Endothelial cell of umbilical vein (primary cell): ENCODE data around the gene PIGO. TPM values are rescaled to one million over a fixed set of nuclear protein-coding genes. Genes with fewer than 3 reads are reported as not detected.

ENCODE experiments used
- BruUV-seq: library from RNA; stranded (reverse); fragments of 400-500 nt; replicated peaks from 2 replicates; lab custom pipeline; 2021; lab: Mats Ljungman, UMichigan
- CTCF ChIA-PET: fragments of 300-600, 350-600 bp; sonication (Branson Sonifier 250); formaldehyde crosslinking; loops from one replicate; lab custom pipeline; 2021; ENCODE audit warnings: antibody characterized with exemption, inconsistent platforms; lab: Charles Lee
- POLR2A ChIA-PET: fragments of 300-600, 350-600 bp; sonication (Branson Sonifier 250); formaldehyde crosslinking; loops from one replicate; lab custom pipeline; 2021; ENCODE audit warnings: antibody characterized with exemption, inconsistent platforms; lab: Charles Lee
- DNase-seq: peaks from one replicate; pipeline ENCODE4 v3.0.0-alpha.2; 2011; ENCODE audit warnings: low read depth, low spot score
- FAIRE-seq: peaks from 2 replicates; lab custom pipeline; 2011; peaks lifted over from hg19 to GRCh38; lab: Jason Lieb, UNC
- H2AFZ ChIP-seq: 2 replicates; pipeline ENCODE4 v1.6.0; 2012; ENCODE audit warnings: low read depth, low read length, control low read depth, inconsistent platforms
- H3K27ac ChIP-seq: 2 replicates; pipeline ENCODE4 v1.5.1; 2011; ENCODE audit warnings: low read depth, mild to moderate bottlenecking, control low read depth, low read length, moderate library complexity; ENCODE audit not compliant: insufficient read depth
- H3K27me3 ChIP-seq, 2 experiments: 2 replicates each; pipeline versions ENCODE4 v1.6.0 to v1.6.1; 2011; ENCODE audit warnings: low read length in 2 of 2, mixed read lengths in 1 of 2; ENCODE audit not compliant: control insufficient read depth in 2 of 2, insufficient read depth in 2 of 2
- H3K36me3 ChIP-seq, 2 experiments: 2 replicates in 1 of 2; 3 replicates in 1 of 2; pipeline ENCODE4 v1.5.1; 2011; ENCODE audit warnings: low read length in 2 of 2, mild to moderate bottlenecking in 1 of 2, moderate library complexity in 1 of 2; ENCODE audit not compliant: control insufficient read depth in 2 of 2, insufficient read depth in 2 of 2; ENCODE audit errors: extremely low read depth in 1 of 2
- H3K4me1 ChIP-seq: 3 replicates; pipeline ENCODE4 v1.5.1; 2011; ENCODE audit warnings: mild to moderate bottlenecking, low read length; ENCODE audit not compliant: control insufficient read depth, insufficient read depth; ENCODE audit errors: extremely low read depth
- H3K4me2 ChIP-seq: 2 replicates; pipeline ENCODE4 v1.6.1; 2011; ENCODE audit warnings: low read length, control low read depth, mixed read lengths; ENCODE audit not compliant: insufficient read depth
- H3K4me3 ChIP-seq, 3 experiments: fragments of 200-600 bp in 1 of 3; sonication (generic), shearing (Covaris generic) in 1 of 3; replicated peaks in 1 of 3; 2 replicates each; pipeline ENCODE4 v1.5.1; 2011 to 2016; ENCODE audit warnings: control low read depth in 3 of 3, low read length in 3 of 3, mild to moderate bottlenecking in 2 of 3, inconsistent platforms in 1 of 3, low read depth in 1 of 3, moderate library complexity in 1 of 3; ENCODE audit not compliant: insufficient read depth in 1 of 3
- H3K79me2 ChIP-seq: 2 replicates; pipeline ENCODE4 v1.6.0; 2012; ENCODE audit warnings: low read length, inconsistent platforms; ENCODE audit not compliant: control insufficient read depth, insufficient read depth
- H3K9ac ChIP-seq: replicated peaks from 2 replicates; pipeline ENCODE3; 2011; ENCODE audit warnings: low read length, control low read depth; ENCODE audit not compliant: insufficient read depth; ENCODE audit errors: extremely low read depth
- H3K9me1 ChIP-seq: replicated peaks from 3 replicates; pipeline ENCODE4 v1.6.0; 2011; ENCODE audit warnings: mild to moderate bottlenecking, low read length; ENCODE audit not compliant: control insufficient read depth, insufficient read depth; ENCODE audit errors: extremely low read depth
- H3K9me3 ChIP-seq: replicated peaks from 2 replicates; pipeline ENCODE4 v1.5.1; 2012; ENCODE audit warnings: low read length, inconsistent platforms; ENCODE audit not compliant: control insufficient read depth, insufficient read depth
- H4K20me1 ChIP-seq: replicated peaks from 2 replicates; pipeline ENCODE3; 2011; ENCODE audit warnings: mild to moderate bottlenecking, low read length; ENCODE audit not compliant: control insufficient read depth, insufficient read depth; ENCODE audit errors: extremely low read depth
- EZH2 ChIP-seq: IDR thresholded peaks from 2 replicates; pipeline ENCODE4 v1.6.1; 2012; ENCODE audit warnings: borderline replicate concordance, low read depth, mild to moderate bottlenecking, moderate library complexity, low read length, inconsistent platforms; ENCODE audit not compliant: severe bottlenecking
- FOS ChIP-seq: IDR thresholded peaks from 2 replicates; pipeline ENCODE4 v1.6.1; 2011; ENCODE audit warnings: mild to moderate bottlenecking, low read length, moderate library complexity, borderline replicate concordance; ENCODE audit not compliant: insufficient read depth
- GATA2 ChIP-seq: IDR thresholded peaks from 2 replicates; pipeline ENCODE4 v1.7.0; 2011; ENCODE audit warnings: low read depth, mild to moderate bottlenecking, moderate library complexity, mixed read lengths, low read length; ENCODE audit not compliant: insufficient read length, insufficient read depth
- JUN ChIP-seq: IDR thresholded peaks from 2 replicates; pipeline ENCODE4 v1.6.1; 2011; ENCODE audit warnings: borderline replicate concordance, low read depth; ENCODE audit not compliant: insufficient read length, insufficient read depth
- MYC ChIP-seq: IDR thresholded peaks from one replicate; pipeline ENCODE4 v1.6.1; 2011; ENCODE audit warnings: mild to moderate bottlenecking, low read depth, low read length
- POLR2A ChIP-seq: IDR thresholded peaks from 2 replicates; pipeline ENCODE4 v1.6.1; 2012; ENCODE audit warnings: low read depth, mild to moderate bottlenecking, control low read depth, low read length
- POLR2AphosphoS5 ChIP-seq: IDR thresholded peaks from 2 replicates; pipeline ENCODE4 v1.6.1; 2012; ENCODE audit warnings: low read depth, mild to moderate bottlenecking, control low read depth, low read length, moderate library complexity; ENCODE audit not compliant: insufficient read depth
- dilution Hi-C: fragments of 300-500 bp; cut with MboI; formaldehyde crosslinking; loops from one replicate; pipeline ENCODE4 v1.15.0; 2019; ENCODE audit warnings: low sequenced_read_pairs; ENCODE audit not compliant: extremely low pct_ligation_motif_present
- intact Hi-C: fragments of 100-400 bp; cut with micrococcal nuclease; formaldehyde crosslinking; loops from one replicate; pipeline ENCODE4 v1.10.0; 2022
- polyA plus RNA-seq, 4 experiments: library from polyadenylated mRNA; depleted of rRNA in 3 of 4; stranded (reverse) in 3 of 4; unstranded in 1 of 4; fragments of >200 nt; gene quantifications; 2 replicates each; pipeline versions ENCODE4 v1.2.1 to v1.2.3, GENCODE V29; 2011 to 2012; ENCODE audit warnings: missing spikeins in 1 of 4
- total RNA-seq: library from RNA; stranded (reverse); gene quantifications from 2 replicates; pipeline ENCODE4 v1.2.3, GENCODE V29; 2021
- TF ChIP-seq, protein P1 (sequence below): IDR thresholded peaks from 2 replicates; pipeline ENCODE4 v1.6.1; 2011; ENCODE audit not compliant: insufficient read depth, insufficient read length
- TF ChIP-seq, protein P2 (sequence below), 2 donors: IDR thresholded peaks; 1 replicate in 1 of 2; 2 replicates in 1 of 2; pipeline ENCODE4 v1.5.1; 2011; ENCODE audit warnings: low read length in 2 of 2, mild to moderate bottlenecking in 2 of 2, moderate library complexity in 2 of 2, control low read depth in 1 of 2, inconsistent platforms in 1 of 2, low read depth in 1 of 2; ENCODE audit not compliant: insufficient read depth in 1 of 2; ENCODE audit errors: extremely low read depth in 1 of 2

PIGO gene
- total and polyA plus RNA-seq, 2 donors (not counting 3 experiments of a cell fraction or from before 2014, with no cell fraction given) = 23.5 to 27.3 TPM

GRCh38 chr9:35105126-35105525, 8.7 kb upstream of the PIGO start:
- TF ChIP-seq POLR2A (no peak), EZH2 (no peak), GATA2 (no peak), FOS (no peak), JUN (no peak), POLR2AphosphoS5 (no peak), MYC (no peak)
- TF ChIP-seq, protein P1, sequence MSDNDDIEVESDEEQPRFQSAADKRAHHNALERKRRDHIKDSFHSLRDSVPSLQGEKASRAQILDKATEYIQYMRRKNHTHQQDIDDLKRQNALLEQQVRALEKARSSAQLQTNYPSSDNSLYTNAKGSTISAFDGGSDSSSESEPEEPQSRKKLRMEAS = no peak
- TF ChIP-seq, protein P2, sequence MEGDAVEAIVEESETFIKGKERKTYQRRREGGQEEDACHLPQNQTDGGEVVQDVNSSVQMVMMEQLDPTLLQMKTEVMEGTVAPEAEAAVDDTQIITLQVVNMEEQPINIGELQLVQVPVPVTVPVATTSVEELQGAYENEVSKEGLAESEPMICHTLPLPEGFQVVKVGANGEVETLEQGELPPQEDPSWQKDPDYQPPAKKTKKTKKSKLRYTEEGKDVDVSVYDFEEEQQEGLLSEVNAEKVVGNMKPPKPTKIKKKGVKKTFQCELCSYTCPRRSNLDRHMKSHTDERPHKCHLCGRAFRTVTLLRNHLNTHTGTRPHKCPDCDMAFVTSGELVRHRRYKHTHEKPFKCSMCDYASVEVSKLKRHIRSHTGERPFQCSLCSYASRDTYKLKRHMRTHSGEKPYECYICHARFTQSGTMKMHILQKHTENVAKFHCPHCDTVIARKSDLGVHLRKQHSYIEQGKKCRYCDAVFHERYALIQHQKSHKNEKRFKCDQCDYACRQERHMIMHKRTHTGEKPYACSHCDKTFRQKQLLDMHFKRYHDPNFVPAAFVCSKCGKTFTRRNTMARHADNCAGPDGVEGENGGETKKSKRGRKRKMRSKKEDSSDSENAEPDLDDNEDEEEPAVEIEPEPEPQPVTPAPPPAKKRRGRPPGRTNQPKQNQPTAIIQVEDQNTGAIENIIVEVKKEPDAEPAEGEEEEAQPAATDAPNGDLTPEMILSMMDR (IDR thresholded peaks at IDR 0.05; ENCODE audit: extremely low read depth in 1 of 2, insufficient read depth in 1 of 2, low read depth in 1 of 2, low read length in 2 of 2) = no peak

More at GRCh38 chr9:35105126-35105525, 8.7 kb upstream of the PIGO start:
- Histone ChIP-seq H2AFZ (no peak overlapping the region), H3K4me3 (no peak overlapping the region), H3K79me2 (peaks cover 25% of the 10 kb centered on the region), H3K9ac (no peak overlapping the region), H3K9me1 (no peaks in the 10 kb centered on the region), H3K4me2 (no peak overlapping the region), H4K20me1 (no peaks in the 10 kb centered on the region), H3K9me3 (no peaks in the 10 kb centered on the region), H3K27me3 (no peaks in the 10 kb centered on the region), H3K27ac (no peak overlapping the region), H3K36me3 (peaks cover 7 to 51% of the 10 kb centered on the region in 2 experiments), H3K4me1 (peaks cover 22% of the 10 kb centered on the region)
- dilution Hi-C loops (no loop called here), intact Hi-C loops (no loop called here)
- no TSS peak for BruUV-seq
- POLR2A ChIA-PET = interaction anchor here (0.6 kb wide), 1 partner anchor 36 kb away, joined by 3 read pairs; no protein-coding TSS in a partner anchor
- no peak for DNase-seq
- no peak for FAIRE-seq
- CTCF ChIA-PET = no interaction called here
